IPS-NIHi7 (cell line): Measurements from ENCODE around the gene SIRT2.

Experiments used
- DNase-seq: peaks from one replicate; pipeline ENCODE4 v3.0.0; 2012; ENCODE audit warnings: mixed read lengths; ENCODE audit errors: extremely low spot score

The SIRT2 gene

DNA sequence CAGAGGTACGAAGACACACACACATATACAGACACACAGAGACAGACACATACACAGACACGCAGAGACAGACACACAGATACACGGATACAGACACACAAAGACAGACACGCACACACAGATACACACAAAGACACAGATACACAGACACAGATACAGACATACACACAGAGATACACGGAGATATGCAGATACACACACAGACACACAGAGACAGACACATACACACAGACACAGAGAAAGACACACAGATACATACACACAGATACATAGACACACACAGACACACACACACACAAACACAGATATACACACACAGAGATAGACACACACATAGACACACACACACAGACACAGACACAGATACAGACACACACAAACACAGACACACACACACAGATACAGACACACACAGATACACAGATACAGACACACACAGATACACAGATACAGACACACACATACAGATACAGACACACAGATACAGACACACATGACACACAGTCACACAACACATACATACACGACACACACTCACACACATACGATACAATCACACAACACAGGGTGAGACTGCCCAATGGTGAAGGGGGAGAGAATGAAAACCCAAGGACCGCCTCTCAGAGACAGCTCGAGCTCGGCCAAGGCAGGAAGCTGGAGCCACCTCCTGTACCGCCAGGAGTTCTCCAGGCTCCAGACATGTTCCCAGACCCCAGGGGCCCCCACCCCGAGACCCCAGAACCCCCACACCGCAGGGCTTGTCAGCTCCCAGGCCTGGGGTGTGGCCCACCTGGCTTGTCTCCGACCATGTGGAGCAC lies 21.4 kb upstream of the SIRT2 start:
- no peak for DNase-seq

DNA sequence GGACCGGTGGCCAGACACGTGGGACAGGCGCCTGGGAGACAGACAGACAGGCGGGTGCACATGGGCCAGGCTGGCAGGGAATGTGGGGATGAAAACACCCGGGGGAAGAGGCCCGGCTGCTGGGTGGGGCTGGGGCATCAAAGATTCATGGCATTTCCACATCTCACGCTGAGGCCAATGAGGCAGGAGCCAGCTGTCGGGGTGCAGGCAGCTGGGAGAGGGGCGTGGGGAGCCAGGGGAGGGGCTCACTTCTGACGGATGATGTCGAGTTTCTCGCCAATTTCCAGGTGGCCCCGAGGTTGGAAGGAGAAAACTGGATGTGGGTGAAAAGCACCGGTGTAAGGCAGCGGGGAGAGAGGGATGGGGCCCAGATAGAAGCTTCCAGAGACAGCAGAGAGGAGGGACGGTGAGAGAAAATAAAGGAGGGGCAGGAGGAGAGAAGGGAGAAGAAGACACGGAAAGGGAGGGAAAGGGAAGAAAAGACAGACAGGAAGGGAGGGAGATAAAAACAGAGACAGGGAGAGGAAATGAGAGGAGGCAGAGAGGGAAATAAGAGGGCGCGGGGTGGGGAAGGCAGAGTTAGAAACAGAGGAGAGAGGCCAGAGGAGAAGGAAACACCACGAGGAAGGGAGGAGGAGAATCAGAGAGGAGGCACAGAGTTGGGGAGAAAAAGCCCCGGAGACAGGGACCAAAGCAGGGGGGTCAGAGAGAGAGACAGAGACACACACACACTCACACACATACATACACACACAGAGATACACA lies 20.6 kb upstream of the SIRT2 start:
- DNase-seq: no peak

DNA sequence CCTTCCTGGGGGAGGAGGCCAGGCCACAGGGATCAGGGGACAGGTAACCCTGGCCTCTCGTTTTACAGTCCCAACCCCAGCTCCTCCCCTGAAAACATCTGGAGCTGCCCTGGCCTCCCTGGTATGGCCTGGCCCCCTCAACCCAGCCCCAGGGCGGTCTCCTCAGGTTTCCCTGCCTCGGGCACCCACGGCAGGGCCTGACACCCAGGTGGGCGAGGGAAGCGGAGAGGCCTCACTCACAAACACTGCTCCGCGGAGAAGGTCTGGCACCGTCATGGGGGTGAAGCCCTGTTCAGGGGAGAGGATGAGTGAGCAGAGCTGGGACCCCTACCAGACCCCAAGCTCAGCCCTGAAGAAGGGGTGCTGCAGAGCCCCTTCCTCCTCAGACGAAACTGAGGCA lies 19.1 kb upstream of the SIRT2 start:
- no peak for DNase-seq

- DNase-seq: no peak
Measured at GRCh38 chr19:38917921-38918491, 18.6 kb upstream of the SIRT2 start.

DNA sequence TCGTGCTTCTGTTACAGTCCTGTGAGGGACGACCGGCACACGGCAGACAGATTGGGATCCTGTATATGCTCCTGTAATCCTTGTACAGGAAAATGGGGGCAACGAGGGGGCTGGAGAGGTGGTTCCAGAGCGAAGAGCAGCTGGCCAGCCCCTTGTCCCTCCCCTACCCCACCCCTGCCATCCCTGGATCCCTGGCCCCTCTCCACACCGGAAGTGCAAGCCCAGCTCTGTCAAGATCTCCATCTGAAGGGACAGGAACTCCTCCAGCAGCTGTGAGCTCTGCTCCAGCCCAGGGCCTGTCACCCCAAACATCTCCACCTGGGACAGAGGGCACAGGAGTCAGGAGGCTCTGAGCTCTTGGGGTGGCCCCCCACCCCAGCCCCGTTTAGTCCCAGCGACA lies 18.1 kb upstream of the SIRT2 start:
- no peak for DNase-seq

DNA sequence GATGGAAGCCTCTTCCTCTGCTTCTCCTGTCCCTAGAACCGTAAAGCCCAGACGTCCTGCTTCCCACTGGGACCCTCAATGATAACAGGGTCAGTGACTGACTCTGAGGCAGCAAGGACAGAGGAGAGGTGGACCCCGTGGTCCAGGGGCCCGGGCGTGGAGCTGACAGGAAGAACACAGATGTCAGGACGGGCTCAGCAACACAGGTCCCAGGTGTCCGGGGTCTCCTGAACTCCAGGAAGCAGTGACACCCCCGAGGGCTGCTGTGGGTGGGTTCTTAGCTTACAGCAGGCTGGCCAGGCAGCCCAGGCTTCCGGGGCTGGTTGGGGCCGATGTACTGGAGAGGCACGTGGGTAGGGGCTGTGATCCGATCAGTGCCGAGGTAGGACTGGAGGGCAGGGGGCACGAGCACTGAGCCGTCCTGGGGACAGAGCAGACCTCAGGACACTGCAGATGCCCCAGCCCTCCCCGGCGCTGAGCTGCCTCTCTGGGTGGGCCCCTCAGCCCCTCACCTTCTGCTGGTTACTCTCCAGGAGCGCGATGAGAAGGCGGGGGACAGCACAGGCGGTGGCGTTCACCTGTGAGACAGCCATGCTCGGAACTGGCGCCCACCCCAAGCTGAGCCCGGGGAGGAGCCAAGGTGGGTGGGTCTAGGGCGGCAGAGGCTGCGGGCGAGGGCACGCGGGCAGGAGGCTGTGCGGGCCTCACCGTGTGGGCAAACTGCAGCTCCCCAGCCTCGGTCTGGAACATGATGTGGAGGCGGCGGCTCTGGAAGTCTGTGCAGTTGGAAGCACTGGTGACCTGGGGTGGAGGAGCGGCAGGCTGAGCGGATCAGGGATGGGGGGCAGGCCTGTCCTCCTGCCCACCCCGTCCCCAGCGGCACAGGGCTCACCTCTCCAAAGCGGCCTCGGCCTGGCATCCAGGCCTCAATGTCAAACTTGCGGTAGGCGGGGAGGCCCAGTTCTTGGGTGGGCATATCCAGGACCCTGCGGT lies 16.2 kb upstream of the SIRT2 start:
- DNase-seq: no peak

DNA sequence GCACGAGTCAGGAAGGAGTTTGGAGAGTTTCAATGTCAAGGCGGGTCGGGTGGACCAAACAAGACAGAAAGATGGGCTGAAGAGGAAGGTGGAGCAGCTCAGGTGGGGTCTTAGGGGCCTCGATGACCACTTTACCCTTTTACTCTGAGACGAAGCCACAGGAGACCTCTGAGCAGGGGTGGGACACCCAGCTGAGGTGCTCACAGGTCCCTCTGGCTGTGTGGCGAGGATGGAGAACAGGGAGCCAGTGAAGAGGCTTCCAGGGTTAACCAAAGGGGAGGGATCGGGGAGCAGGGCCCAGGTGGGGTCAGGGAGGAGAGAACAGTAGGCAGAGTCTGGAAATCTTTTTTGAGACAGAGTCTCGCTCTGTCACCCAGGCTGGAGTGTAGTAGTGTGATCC lies 14.5 kb upstream of the SIRT2 start:
- DNase-seq: no peak

DNA sequence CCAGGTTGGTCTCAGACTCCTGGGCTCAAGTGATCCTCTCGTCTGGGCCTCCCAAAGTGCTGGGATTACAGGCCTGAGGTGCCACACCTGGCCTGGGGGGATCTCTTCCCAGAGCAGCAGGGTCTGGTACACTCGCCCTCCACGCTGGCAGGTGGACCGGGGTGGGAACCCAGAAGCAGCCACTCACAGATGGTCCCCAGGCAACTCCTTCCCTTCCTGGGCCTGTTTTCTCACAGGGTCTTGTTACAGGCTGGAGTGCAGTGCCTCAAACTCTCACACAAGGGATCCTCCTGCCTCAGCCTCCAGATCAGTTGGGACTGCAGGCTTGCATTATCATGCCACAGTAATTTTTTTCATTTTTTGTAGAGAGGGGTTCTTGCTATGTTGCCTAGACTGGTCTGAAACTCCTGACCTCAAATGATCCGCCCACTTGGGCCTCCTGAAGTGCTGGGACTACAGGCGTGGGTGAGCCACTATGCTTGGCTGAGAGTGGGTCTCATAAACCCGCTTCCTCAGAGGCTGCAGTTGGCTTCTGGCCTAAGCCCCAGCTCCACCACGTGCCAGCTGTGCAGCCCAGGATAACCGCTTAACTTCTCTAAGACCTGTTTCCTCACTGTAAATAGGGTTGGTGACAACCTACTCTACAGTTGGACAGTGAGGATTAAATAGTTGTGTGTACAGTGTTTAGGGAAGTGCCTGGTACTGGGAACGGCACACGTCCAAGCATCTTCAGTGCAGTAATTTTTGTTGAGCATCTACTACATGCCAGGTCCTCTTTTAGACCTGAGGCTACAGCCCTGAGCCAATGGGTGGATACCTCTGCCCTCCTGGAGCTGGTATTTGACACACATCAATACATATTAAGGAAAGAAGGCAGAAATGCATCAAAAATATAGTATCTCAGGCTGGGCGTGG lies 13.4 kb upstream of the SIRT2 start:
- no peak for DNase-seq

DNA sequence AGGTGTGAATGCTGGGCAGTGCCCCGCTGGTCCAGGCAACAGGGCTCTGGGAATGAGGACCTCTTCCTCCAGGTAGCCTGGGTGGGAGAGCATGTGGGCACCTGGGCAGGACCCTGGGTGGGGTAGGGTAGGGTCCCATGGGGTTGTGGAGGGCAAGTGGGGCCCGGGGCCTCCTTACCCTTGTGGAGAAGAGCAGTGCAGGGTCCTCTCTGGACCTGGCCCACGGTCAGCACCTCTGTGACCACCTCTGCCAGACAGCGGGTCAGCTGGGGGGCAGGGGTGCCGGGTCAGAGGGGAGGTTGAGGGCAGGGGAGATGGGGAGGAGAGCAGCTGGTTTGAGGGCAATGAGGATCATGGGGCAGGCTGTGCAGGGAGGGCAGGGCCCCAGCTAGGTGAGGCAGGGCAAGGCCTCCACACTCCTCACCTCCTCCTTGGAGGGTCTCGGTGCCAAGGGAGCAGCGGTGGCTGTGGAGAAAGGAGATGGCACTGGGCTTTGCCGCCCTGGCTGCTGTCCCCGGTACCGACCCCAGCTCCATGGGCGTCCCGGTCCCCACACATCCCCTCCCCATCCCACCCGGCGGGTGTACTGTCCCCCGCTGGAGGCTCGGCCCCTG lies 12.1 kb upstream of the SIRT2 start:
- peak; percentile 34 for DNase-seq

- no peak for DNase-seq
Measured at GRCh38 chr19:38910488-38910887, 11.1 kb upstream of the SIRT2 start.

DNA sequence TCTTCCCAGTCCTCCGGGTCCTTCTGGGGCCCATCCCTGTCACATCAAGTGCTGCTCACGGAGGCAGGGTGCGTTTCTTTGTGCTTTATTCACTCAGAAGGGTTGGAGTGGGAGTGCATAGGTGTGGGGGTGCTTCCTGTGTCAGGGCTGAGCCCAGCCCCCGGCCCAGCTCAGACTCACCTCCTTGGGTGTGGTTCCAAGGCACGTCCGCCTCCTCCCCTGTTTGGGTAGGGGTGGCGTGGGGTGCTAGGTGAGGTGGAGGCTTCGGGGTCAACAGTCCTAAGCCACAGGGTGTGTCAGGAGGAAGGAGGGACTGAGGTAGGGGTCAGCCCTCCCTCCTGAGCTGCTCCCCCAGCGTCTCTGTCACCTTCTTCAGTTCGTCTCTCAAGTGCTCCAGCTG lies 9.5 kb upstream of the SIRT2 start:
- no peak for DNase-seq

GRCh38 chr19:38907670-38908069 lies 8.3 kb upstream of the SIRT2 start:
- DNase-seq: no peak

DNA sequence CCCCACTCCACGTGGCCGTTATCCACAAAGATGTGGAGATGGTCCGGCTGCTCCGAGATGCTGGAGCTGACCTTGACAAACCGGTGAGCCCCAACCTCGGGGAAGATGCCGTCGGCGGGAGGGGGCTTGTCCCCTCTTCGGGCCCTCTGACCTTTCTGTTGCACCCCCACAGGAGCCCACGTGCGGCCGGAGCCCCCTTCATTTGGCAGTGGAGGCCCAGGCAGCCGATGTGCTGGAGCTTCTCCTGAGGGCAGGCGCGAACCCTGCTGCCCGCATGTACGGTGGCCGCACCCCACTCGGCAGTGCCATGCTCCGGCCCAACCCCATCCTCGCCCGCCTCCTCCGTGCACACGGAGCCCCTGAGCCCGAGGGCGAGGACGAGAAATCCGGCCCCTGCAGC lies 7.8 kb upstream of the SIRT2 start:
- no peak for DNase-seq

- DNase-seq: no peak
Measured at GRCh38 chr19:38905620-38906019, 6.2 kb upstream of the SIRT2 start.

DNA sequence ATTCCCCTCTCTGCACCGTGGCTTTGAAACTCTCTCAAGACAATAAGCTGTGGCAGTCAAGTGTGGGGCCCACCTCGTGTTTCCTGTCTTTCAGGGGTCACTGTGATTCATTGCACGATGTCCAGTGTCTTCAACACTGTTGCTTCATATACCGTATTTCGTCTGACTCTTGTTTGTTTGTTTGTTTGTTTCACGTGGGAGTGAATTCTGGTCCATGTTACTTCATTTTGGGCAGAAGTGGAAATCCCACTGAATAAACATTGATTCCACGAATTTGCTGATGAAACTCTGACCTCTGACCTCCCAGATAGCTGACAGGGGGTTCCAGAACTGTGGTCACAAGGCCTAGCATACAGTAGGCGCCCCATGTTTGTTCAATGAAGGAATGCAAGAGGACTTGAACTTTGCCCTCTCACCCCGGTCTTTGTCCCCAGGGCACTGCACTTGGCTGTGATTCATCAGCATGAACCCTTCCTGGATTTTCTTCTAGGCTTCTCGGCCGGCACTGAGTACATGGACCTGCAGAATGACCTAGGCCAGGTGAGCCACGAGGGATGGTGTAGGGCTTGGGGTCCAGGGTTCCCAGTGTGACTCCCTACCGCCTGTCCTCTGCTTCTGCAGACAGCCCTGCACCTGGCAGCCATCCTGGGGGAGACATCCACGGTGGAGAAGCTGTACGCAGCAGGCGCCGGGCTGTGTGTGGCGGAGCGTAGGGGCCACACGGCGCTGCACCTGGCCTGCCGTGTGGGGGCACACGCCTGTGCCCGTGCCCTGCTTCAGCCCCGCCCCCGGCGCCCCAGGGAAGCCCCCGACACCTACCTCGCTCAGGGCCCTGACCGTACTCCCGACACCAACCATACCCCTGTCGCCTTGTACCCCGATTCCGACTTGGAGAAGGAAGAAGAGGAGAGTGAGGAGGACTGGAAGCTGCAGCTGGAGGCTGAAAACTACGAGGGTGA lies 5.4 kb upstream of the SIRT2 start:
- no peak for DNase-seq

GRCh38 chr19:38901683-38902082 lies 2.3 kb upstream of the SIRT2 start:
- DNase-seq: no peak

- no peak for DNase-seq
Measured at GRCh38 chr19:38900743-38901190, 1.3 kb upstream of the SIRT2 start.

DNA sequence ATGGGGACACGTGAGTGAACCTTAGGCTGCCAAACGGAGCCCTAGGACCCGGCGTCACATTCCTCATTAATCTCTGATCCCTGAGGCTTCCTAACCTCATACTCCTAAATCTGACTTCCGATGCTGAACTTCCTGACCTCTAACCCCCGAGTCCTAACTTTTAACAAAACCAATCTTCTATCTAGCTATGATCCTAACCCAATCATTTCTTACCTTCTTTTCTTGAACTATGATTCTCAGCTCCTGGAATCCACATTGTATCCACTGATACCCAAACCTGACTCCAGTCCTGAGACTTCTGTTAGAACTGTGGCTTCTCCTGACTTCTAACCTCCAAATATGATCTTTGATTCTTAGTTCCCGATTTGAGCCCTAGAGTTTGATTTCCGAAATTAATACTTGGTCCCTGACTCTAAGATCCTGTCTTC lies 798 bp upstream of the SIRT2 start:
- DNase-seq: no peak
